CD14-positive monocyte (primary cell): ENCODE results near the gene CCDC122. TPM values are rescaled to one million over a fixed set of nuclear protein-coding genes. Genes with fewer than 3 reads are reported as not detected.

Source experiments
- DNase-seq, 3 donors: peaks; one replicate each; pipeline ENCODE4 v3.0.0-alpha.2; 2011 to 2022
- H2AFZ ChIP-seq: 2 replicates; pipeline ENCODE4 v1.6.0; 2012; ENCODE audit warnings: mild to moderate bottlenecking, low read depth, low read length, inconsistent platforms; ENCODE audit not compliant: insufficient read depth, poor library complexity, severe bottlenecking
- H3K27ac ChIP-seq, 2 donors: 1 replicate in 1 of 2; 2 replicates in 1 of 2; pipeline ENCODE4 v1.5.1; 2012 to 2013; ENCODE audit warnings: low read length in 2 of 2, control low read depth in 1 of 2, inconsistent platforms in 1 of 2, low read depth in 1 of 2, mild to moderate bottlenecking in 1 of 2
- H3K27me3 ChIP-seq, 2 donors: one replicate each; pipeline versions ENCODE4 v1.6.0 to v1.6.1; 2011 to 2013; ENCODE audit warnings: low read length in 2 of 2; ENCODE audit not compliant: control insufficient read depth in 2 of 2, insufficient read depth in 2 of 2
- H3K36me3 ChIP-seq, 2 donors: replicated peaks in 1 of 2; 1 replicate in 1 of 2; 2 replicates in 1 of 2; pipeline versions ENCODE4 v1.5.1 to v1.6.1; 2012 to 2013; ENCODE audit warnings: low read length in 2 of 2, control low read depth in 1 of 2, inconsistent platforms in 1 of 2, mild to moderate bottlenecking in 1 of 2; ENCODE audit not compliant: insufficient read depth in 2 of 2, control insufficient read depth in 1 of 2
- H3K4me1 ChIP-seq, 2 donors: 1 replicate in 1 of 2; 2 replicates in 1 of 2; pipeline versions ENCODE4 v1.5.1 to v1.6.1; 2012 to 2013; ENCODE audit warnings: low read length in 2 of 2, control low read depth in 1 of 2, inconsistent platforms in 1 of 2, mild to moderate bottlenecking in 1 of 2, moderate library complexity in 1 of 2; ENCODE audit not compliant: insufficient read depth in 2 of 2, control insufficient read depth in 1 of 2
- H3K4me2 ChIP-seq: replicated peaks from 2 replicates; pipeline ENCODE3; 2012; ENCODE audit warnings: low read length, moderate library complexity, mild to moderate bottlenecking; ENCODE audit not compliant: poor library complexity, severe bottlenecking; ENCODE audit errors: extremely low read depth
- H3K4me3 ChIP-seq, 3 experiments: fragments of 200-600 bp in 1 of 3; sonication (generic) in 1 of 3; replicated peaks in 1 of 3; 1 replicate in 2 of 3; 2 replicates in 1 of 3; pipeline ENCODE4 v1.5.1; 2011 to 2013; ENCODE audit warnings: low read length in 3 of 3, mild to moderate bottlenecking in 3 of 3, control low read depth in 2 of 3, low read depth in 2 of 3, inconsistent platforms in 1 of 3, moderate library complexity in 1 of 3
- H3K79me2 ChIP-seq: 2 replicates; pipeline ENCODE4 v1.6.0; 2012; ENCODE audit warnings: mild to moderate bottlenecking, control low read depth, inconsistent platforms, low read length, moderate library complexity; ENCODE audit not compliant: insufficient read depth
- H3K9ac ChIP-seq: 2 replicates; pipeline ENCODE4 v1.6.0; 2017; ENCODE audit warnings: low read length, mild to moderate bottlenecking; ENCODE audit not compliant: insufficient read depth, poor library complexity, severe bottlenecking
- H3K9me3 ChIP-seq, 2 donors: replicated peaks in 1 of 2; 1 replicate in 1 of 2; 2 replicates in 1 of 2; pipeline versions ENCODE4 v1.5.1 to v1.6.1; 2012 to 2013; ENCODE audit warnings: low read length in 2 of 2, control low read depth in 1 of 2; ENCODE audit not compliant: control insufficient read depth in 1 of 2, insufficient read depth in 1 of 2
- H4K20me1 ChIP-seq: 2 replicates; pipeline ENCODE4 v1.6.0; 2012; ENCODE audit warnings: mild to moderate bottlenecking, low read length, control low read depth, moderate library complexity; ENCODE audit not compliant: insufficient read depth
- H3K27ac Mint-ChIP-seq, 7 donors: one replicate each; pipeline ENCODE4 v1.8.0; 2020; ENCODE audit warnings: mild to moderate bottlenecking in 7 of 7, mixed read lengths in 7 of 7, moderate library complexity in 6 of 7, inconsistent platforms in 2 of 7
- H3K27me3 Mint-ChIP-seq, 3 donors: one replicate each; pipeline ENCODE4 v1.8.0; 2021 to 2022; ENCODE audit warnings: low read depth in 3 of 3, mild to moderate bottlenecking in 3 of 3, mixed read lengths in 3 of 3, moderate library complexity in 3 of 3, inconsistent platforms in 1 of 3
- H3K36me3 Mint-ChIP-seq, 2 donors: one replicate each; pipeline ENCODE4 v1.8.0; 2020; ENCODE audit warnings: mixed read lengths in 2 of 2, inconsistent platforms in 1 of 2, mild to moderate bottlenecking in 1 of 2
- H3K4me1 Mint-ChIP-seq: one replicate; pipeline ENCODE4 v1.8.0; 2020; ENCODE audit warnings: mild to moderate bottlenecking, mixed read lengths
- H3K4me3 Mint-ChIP-seq, 2 donors: one replicate each; pipeline ENCODE4 v1.8.0; 2020; ENCODE audit warnings: mild to moderate bottlenecking in 2 of 2, mixed read lengths in 2 of 2, moderate library complexity in 1 of 2
- H3K9me3 Mint-ChIP-seq, 7 donors: one replicate each; pipeline ENCODE4 v1.8.0; 2020 to 2022; ENCODE audit warnings: mixed read lengths in 7 of 7, mild to moderate bottlenecking in 6 of 7, moderate library complexity in 6 of 7, inconsistent platforms in 2 of 7
- CTCF ChIP-seq: fragments of 200-600 bp; IDR thresholded peaks from one replicate; pipeline ENCODE4 v1.8.0; 2022; ENCODE audit warnings: antibody characterized with exemption, mild to moderate bottlenecking
- WGBS: methylation state at CpG from one replicate; pipeline ENCODE4 v1.1.5; 2013; ENCODE audit warnings: missing lambda C conversion rate; ENCODE audit not compliant: insufficient coverage; 5-methylcytosine and 5-hydroxymethylcytosine counted together
- intact Hi-C, 2 donors: fragments of 100-400 bp; cut with micrococcal nuclease; formaldehyde crosslinking; loops; one replicate each; pipeline versions ENCODE4 v1.15.0 to v1.15.1; 2023
- polyA plus RNA-seq, 3 donors: library from polyadenylated mRNA; depleted of rRNA in 1 of 3; unstranded in 2 of 3; stranded (reverse) in 1 of 3; fragments of 300-500 nt in 2 of 3; fragments of >200 nt in 1 of 3; fragmentation: Illumina TruSeq in 2 of 3; gene quantifications; 1 replicate in 2 of 3; 2 replicates in 1 of 3; pipeline ENCODE4 v1.2.3, GENCODE V29; 2012 to 2021

Gene CCDC122
- polyA plus RNA-seq, 3 donors = 0.16 to 8.0 (median 0.52) TPM

GRCh38 chr13:43846496-43847158 lies 32.9 kb downstream of the CCDC122 start:
- H3K79me2 ChIP-seq = no peaks in the 10 kb centered on the region
- Mint-ChIP-seq H3K9me3 (peaks cover 17 to 24% (median 18%) of the 10 kb centered on the region in 7 donors), H3K4me3 (no peak overlapping the region), H3K27ac (no peak overlapping the region), H3K27me3 (peaks cover 0 to 2% (median 1%) of the 10 kb centered on the region in 3 donors), H3K4me1 (peaks cover 22% of the 10 kb centered on the region), H3K36me3 (peaks cover 0 to 10% of the 10 kb centered on the region in 2 donors)
- H3K9me3 ChIP-seq = peaks cover 10 to 21% of the 10 kb centered on the region in 2 donors
- no peak overlapping the region for H2AFZ ChIP-seq
- no peak overlapping the region for H3K4me2 ChIP-seq
- H3K27me3 ChIP-seq = no peaks in the 10 kb centered on the region
- H4K20me1 ChIP-seq = no peaks in the 10 kb centered on the region
- no peak overlapping the region for H3K9ac ChIP-seq
- intact Hi-C loops = no loop called here
- H3K27ac ChIP-seq = no peak overlapping the region
- H3K36me3 ChIP-seq = no peaks in the 10 kb centered on the region
- peaks cover 11 to 27% of the 10 kb centered on the region in 2 donors for H3K4me1 ChIP-seq
- no CpG with 5 or more reads among the region's 3 CpGs for WGBS
- H3K4me3 ChIP-seq = no peak overlapping the region
- no peak for TF ChIP-seq CTCF
- no peak for DNase-seq

DNA sequence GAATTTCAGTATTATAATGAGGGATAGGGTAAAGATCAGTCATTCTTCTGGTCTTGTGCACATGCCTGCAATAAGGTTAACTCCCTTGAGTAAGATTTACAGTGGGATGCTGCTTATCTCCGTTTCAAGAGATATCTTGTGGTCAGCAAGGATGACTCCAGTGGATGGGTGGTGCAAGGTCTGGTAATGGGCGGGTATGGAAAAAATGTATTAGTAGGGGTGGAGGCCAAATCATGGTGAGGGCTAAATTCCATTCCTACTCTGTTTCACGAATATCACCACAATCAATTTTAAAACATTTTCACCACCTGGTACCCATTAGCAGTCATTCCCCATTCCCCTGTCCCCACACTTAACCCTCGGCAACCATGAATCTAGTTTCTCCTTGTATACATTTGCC lies 40.6 kb downstream of the CCDC122 start:
- no peak overlapping the region for H3K4me2 ChIP-seq
- TF ChIP-seq CTCF = no peak
- H3K79me2 ChIP-seq = no peaks in the 10 kb centered on the region
- intact Hi-C loops = no loop called here
- H4K20me1 ChIP-seq = no peaks in the 10 kb centered on the region
- no peaks in the 10 kb centered on the region for H3K9me3 ChIP-seq
- no peaks in the 10 kb centered on the region for H3K4me1 Mint-ChIP-seq
- 60% methylated on average over 1 of the region's 4 CpGs for WGBS
- no peak overlapping the region for H3K9ac ChIP-seq
- no peak overlapping the region for H2AFZ ChIP-seq
- H3K9me3 Mint-ChIP-seq = peaks cover 0 to 4% (median 0%) of the 10 kb centered on the region in 7 donors
- H3K27ac ChIP-seq = no peak overlapping the region
- no peaks in the 10 kb centered on the region for H3K4me1 ChIP-seq
- H3K27me3 Mint-ChIP-seq = peaks cover 0 to 3% (median 0%) of the 10 kb centered on the region in 3 donors
- no peaks in the 10 kb centered on the region for H3K36me3 ChIP-seq
- no peaks in the 10 kb centered on the region for H3K36me3 Mint-ChIP-seq
- no peaks in the 10 kb centered on the region for H3K27me3 ChIP-seq
- H3K4me3 ChIP-seq = no peak overlapping the region
- H3K4me3 Mint-ChIP-seq = no peak overlapping the region
- no peak for DNase-seq
- H3K27ac Mint-ChIP-seq = no peak overlapping the region
